ENCODE results near the gene ARGLU1.

DNA sequence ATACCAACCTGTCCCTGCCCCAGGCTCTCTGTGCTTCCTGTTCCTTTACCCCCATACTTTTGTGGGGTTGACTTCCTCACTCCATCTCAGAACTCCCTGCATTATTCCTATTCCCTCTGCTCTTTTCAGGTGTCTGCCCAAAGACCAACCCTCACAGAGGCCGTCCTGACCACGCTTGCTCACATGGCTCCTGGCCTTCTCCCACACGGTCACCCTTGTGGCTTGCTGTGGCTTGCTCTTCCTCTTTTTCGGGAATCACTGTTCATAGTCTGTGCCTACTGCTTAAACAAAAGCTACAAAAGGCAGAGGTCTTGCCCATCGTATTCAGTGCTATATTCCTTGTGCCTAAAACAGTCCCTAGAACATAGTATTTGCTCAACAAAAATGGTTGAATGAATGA, 25.2 kb upstream of the ARGLU1 start:
- TF ChIP-seq, protein P1, sequence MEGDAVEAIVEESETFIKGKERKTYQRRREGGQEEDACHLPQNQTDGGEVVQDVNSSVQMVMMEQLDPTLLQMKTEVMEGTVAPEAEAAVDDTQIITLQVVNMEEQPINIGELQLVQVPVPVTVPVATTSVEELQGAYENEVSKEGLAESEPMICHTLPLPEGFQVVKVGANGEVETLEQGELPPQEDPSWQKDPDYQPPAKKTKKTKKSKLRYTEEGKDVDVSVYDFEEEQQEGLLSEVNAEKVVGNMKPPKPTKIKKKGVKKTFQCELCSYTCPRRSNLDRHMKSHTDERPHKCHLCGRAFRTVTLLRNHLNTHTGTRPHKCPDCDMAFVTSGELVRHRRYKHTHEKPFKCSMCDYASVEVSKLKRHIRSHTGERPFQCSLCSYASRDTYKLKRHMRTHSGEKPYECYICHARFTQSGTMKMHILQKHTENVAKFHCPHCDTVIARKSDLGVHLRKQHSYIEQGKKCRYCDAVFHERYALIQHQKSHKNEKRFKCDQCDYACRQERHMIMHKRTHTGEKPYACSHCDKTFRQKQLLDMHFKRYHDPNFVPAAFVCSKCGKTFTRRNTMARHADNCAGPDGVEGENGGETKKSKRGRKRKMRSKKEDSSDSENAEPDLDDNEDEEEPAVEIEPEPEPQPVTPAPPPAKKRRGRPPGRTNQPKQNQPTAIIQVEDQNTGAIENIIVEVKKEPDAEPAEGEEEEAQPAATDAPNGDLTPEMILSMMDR (IDR thresholded peaks at IDR 0.05): no peak
- TF ChIP-seq ZFX (IDR thresholded peaks at IDR 0.05; ENCODE audit: borderline replicate concordance): no peak

All from 22Rv1 (cell line).